ENCODE data around the gene NRIP2.

- no peak for TF ChIP-seq PATZ1 (CRISPR knock-in tag; IDR thresholded peaks at IDR 0.05; ENCODE audit: borderline replicate concordance)
- no peak for TF ChIP-seq GLIS3 (CRISPR knock-in tag; IDR thresholded peaks at IDR 0.05)
- TF ChIP-seq ESRRG (CRISPR knock-in tag; IDR thresholded peaks at IDR 0.05), result no peak
- TF ChIP-seq CREB5 (CRISPR knock-in tag; IDR thresholded peaks at IDR 0.05; ENCODE audit: low read depth), result no peak
- TF ChIP-seq ZC3H10 (CRISPR knock-in tag; IDR thresholded peaks at IDR 0.05), result no peak
- no peak for TF ChIP-seq ZFP30 (CRISPR knock-in tag; IDR thresholded peaks at IDR 0.05)
- TF ChIP-seq TCF4 (CRISPR knock-in tag; IDR thresholded peaks at IDR 0.05; ENCODE audit: borderline replicate concordance), result no peak
- TF ChIP-seq ZFP3 (CRISPR knock-in tag; IDR thresholded peaks at IDR 0.05), result no peak
- no peak for TF ChIP-seq ARNTL (CRISPR knock-in tag; IDR thresholded peaks at IDR 0.05; ENCODE audit: borderline replicate concordance, low read depth)
- no peak for TF ChIP-seq CSDC2 (CRISPR knock-in tag; IDR thresholded peaks at IDR 0.05)
- no peak for TF ChIP-seq SNAI2 (CRISPR knock-in tag; IDR thresholded peaks at IDR 0.05)
- no peak for TF ChIP-seq ISL1 (CRISPR knock-in tag; IDR thresholded peaks at IDR 0.05)
- TF ChIP-seq PPARA (CRISPR knock-in tag; IDR thresholded peaks at IDR 0.05; ENCODE audit: borderline replicate concordance), result no peak
- TF ChIP-seq TSHZ2 (CRISPR knock-in tag; IDR thresholded peaks at IDR 0.05), result no peak
These were observed 11.4 kb downstream of the NRIP2 start for GRCh38 chr12:2823483-2823882.
